Endothelial cell (in vitro differentiated cells): ENCODE data around the gene FAM124B. TPM values are rescaled to one million over a fixed set of nuclear protein-coding genes. Genes with fewer than 3 reads are reported as not detected.

ENCODE experiments used
- DNase-seq: peaks from one replicate; pipeline ENCODE4 v3.0.0; 2021; ENCODE audit warnings: low spot score
- H3K27ac Mint-ChIP-seq: one replicate; pipeline ENCODE4 v1.8.0; 2021; ENCODE audit warnings: mixed read lengths, inconsistent platforms; ENCODE audit not compliant: unreplicated experiment
- H3K27me3 Mint-ChIP-seq: one replicate; pipeline ENCODE4 v1.8.0; 2021; ENCODE audit warnings: mild to moderate bottlenecking, moderate library complexity, mixed read lengths, inconsistent platforms; ENCODE audit not compliant: unreplicated experiment
- H3K36me3 Mint-ChIP-seq: one replicate; pipeline ENCODE4 v1.8.0; 2021; ENCODE audit warnings: mild to moderate bottlenecking, low read depth, mixed read lengths, inconsistent platforms; ENCODE audit not compliant: unreplicated experiment
- H3K4me1 Mint-ChIP-seq: one replicate; pipeline ENCODE4 v1.8.0; 2021; ENCODE audit warnings: mild to moderate bottlenecking, mixed read lengths, inconsistent platforms; ENCODE audit not compliant: unreplicated experiment
- H3K4me3 Mint-ChIP-seq: one replicate; pipeline ENCODE4 v1.8.0; 2021; ENCODE audit warnings: mild to moderate bottlenecking, mixed read lengths, inconsistent platforms; ENCODE audit not compliant: unreplicated experiment
- H3K9me3 Mint-ChIP-seq: one replicate; pipeline ENCODE4 v1.8.0; 2021; ENCODE audit warnings: mixed read lengths, inconsistent platforms; ENCODE audit not compliant: unreplicated experiment
- CTCF ChIP-seq: fragments of 200-600 bp; sonication (generic); IDR thresholded peaks from one replicate; pipeline ENCODE4 v1.5.0; 2021; ENCODE audit warnings: antibody characterized with exemption; ENCODE audit not compliant: unreplicated experiment
- long read RNA-seq: library from polyadenylated mRNA; unstranded; transcript quantifications from one replicate; pipeline ENCODE4 v2.0.0, GENCODE V29; 2020; ENCODE audit not compliant: unreplicated experiment
- total RNA-seq: library from RNA; stranded (reverse); fragmentation: NEBNext Ultra II Directional; extraction: Animal tissue kit (Norgen Biotek cat#: 25700); gene quantifications from one replicate; pipeline ENCODE4 v1.2.1, GENCODE V29; 2021; ENCODE audit not compliant: unreplicated experiment

The FAM124B gene
- 269 TPM for total RNA-seq
- long read RNA-seq, transcript FAM124B-201 (2 exons, 2,030 nt), result minor isoform, 16 of 222 reads
- long read RNA-seq, transcript FAM124B-202 (3 exons, 2,594 nt), result minor isoform, 46 of 222 reads
- long read RNA-seq, transcript FAM124B-203 (2 exons, 2,509 nt), result major isoform, 152 of 222 reads
- long read RNA-seq, partial matches to known transcripts, result 0 of 222 reads
- long read RNA-seq, other reads (novel, unspliced or antisense), result 8 of 222 reads

- Mint-ChIP-seq H3K36me3 (peaks cover 49% of the 10 kb centered on the region), H3K4me3 (peak within 1 kb of the TSS; percentile 94), H3K4me1 (peaks cover 30% of the 10 kb centered on the region), H3K27ac (peak within 1 kb of the TSS; percentile 100), H3K27me3 (peaks cover 12% of the 10 kb centered on the region), H3K9me3 (peaks cover 4% of the 10 kb centered on the region)
- TF ChIP-seq CTCF, result no peak
- DNase-seq, result peak; percentile 60
Measured at GRCh38 chr2:224401641-224402342, at the start of gene FAM124B. Gene FAM124B, minus strand, starts transcription at chr2:224402107. Its CDS starts 339 bp downstream, at chr2:224401768.

- no peak overlapping the region for H3K27ac Mint-ChIP-seq
- no peaks in the 10 kb centered on the region for H3K36me3 Mint-ChIP-seq
- no peak overlapping the region for H3K4me3 Mint-ChIP-seq
- peaks cover 14% of the 10 kb centered on the region for H3K4me1 Mint-ChIP-seq
- peak; percentile 24 for DNase-seq
- H3K27me3 Mint-ChIP-seq, result no peaks in the 10 kb centered on the region
- no peaks in the 10 kb centered on the region for H3K9me3 Mint-ChIP-seq
- TF ChIP-seq CTCF, result peak; percentile 59
Measured at GRCh38 chr2:224449212-224450147, 47.6 kb upstream of the FAM124B start.

- DNase-seq, result no peak
- TF ChIP-seq CTCF, result no peak
- Mint-ChIP-seq H3K4me3 (no peak overlapping the region), H3K27me3 (peaks cover 5% of the 10 kb centered on the region), H3K9me3 (no peaks in the 10 kb centered on the region), H3K36me3 (no peaks in the 10 kb centered on the region), H3K27ac (no peak overlapping the region), H3K4me1 (peaks cover 13% of the 10 kb centered on the region)
Measured at GRCh38 chr2:224448236-224448635, 46.3 kb upstream of the FAM124B start.

- TF ChIP-seq CTCF, result no peak
- peaks cover 4% of the 10 kb centered on the region for H3K36me3 Mint-ChIP-seq
- no peak for DNase-seq
- H3K9me3 Mint-ChIP-seq, result no peaks in the 10 kb centered on the region
- H3K27ac Mint-ChIP-seq, result no peak overlapping the region
- H3K4me1 Mint-ChIP-seq, result peaks cover 20% of the 10 kb centered on the region
- peaks cover 8% of the 10 kb centered on the region for H3K27me3 Mint-ChIP-seq
- no peak overlapping the region for H3K4me3 Mint-ChIP-seq
Measured at GRCh38 chr2:224444783-224445182, 42.9 kb upstream of the FAM124B start.
